ENCODE results near the gene NFASC.

Gene NFASC

GRCh38 chr1:204863024-204863423 is 7.6 kb upstream of the NFASC start:
- DNase-seq = peak; percentile 61

- no peak for DNase-seq
These were observed 6.9 kb upstream of the NFASC start for GRCh38 chr1:204863730-204864129.

DNA sequence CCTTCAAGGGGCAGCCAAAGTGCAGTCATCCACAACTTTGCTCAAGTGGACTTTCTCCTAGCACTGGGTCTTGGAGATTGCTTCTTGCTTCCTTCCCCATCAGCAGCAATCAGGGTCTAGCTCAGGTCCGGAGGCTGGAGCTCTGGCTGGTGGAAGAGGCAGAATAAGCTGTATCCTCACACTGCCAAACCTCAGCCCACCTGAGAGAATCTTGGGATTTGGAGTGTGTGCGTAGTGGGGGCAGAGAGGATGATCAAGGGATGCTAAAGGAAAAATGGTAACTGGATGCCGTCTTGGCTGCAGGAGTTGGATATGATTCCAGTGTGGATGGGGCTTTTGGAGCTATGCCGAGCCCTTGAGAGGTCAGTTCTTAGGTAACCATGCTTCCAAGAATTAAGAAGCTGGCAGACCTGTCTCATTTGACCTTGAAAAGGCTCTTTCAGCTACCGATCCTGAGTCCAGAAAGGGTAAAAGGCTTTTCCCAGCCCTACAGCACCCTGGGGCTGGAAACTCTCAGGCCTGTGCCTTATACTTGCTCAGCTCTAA is 4.5 kb upstream of the NFASC start:
- DNase-seq = no peak

GRCh38 chr1:204867203-204867602 is 3.5 kb upstream of the NFASC start:
- DNase-seq = no peak

- no peak for DNase-seq
These were observed 2.9 kb upstream of the NFASC start for GRCh38 chr1:204867666-204868339.

DNA sequence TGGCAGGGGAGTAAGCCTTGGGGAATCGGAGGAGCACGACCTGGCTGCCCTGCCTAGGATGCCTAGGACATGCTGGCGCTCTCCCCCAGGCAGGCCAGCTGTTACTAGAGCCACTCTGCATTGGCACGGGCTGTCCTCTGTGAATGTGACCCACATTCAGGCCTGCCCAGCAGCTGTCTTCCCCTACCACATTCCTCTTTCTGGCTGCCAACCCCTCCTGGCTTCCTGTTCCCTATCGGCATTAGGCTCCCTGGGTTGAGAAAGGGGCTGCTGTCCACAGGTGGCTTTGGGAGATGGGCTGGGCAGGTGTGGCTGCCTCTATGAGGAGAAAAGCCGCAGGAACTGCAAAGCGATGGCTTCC is 2.3 kb upstream of the NFASC start:
- DNase-seq = peak; percentile 59

- DNase-seq = no peak
These were observed 1.6 kb upstream of the NFASC start for GRCh38 chr1:204869097-204869496.

- no peak for DNase-seq
These were observed 859 bp downstream of the NFASC start for GRCh38 chr1:204871405-204872037.

DNA sequence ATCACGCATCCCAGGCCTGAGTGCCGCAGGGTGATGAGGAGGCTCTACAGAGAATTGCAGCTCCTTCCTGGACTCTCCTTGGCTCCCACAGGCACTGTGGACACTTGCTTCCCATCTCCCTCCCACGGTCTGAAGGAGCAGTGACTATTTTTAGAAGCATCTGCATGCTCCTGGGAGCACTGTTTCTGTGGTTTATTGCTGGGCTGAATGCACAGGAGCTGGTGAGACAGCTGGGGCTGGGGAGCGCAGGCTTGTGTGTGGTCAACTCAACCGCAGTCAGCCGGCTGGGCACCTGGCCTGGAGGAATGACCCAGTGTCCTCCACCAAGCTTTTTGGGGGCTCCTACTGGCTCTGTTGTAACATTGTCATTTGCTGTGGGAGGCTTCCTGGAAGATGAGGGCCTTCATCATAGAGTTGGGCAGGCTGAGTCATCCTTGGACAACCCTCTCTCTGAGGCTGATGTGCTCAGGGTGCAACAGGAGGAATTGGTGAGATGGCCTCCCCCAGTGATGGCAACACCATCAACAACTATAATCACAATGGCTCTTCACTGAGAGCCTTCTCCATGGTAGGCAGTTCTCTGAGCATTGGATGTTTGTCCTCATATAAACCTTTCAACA is 1.7 kb downstream of the NFASC start:
- no peak for DNase-seq

DNA sequence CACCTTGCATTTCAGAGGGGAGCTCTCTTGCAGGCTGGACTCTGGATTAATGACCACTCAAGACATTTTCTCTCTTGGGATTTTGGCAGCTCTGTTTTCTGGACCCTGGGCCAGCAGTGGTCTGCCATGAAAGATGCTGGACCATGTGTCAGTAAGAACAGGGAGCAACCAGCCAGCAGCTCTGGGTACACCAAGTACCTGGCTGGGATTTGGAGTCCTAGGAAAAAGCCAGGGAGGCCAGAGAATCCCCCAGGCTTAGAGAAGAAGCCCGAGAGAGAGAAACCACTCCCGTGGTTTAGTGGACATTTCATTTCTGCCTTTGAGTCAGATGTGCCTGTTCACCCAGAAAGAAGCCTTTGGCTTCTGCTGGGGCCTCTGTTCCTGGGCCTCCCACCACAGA is 2.5 kb downstream of the NFASC start:
- DNase-seq = peak; percentile 53

DNA sequence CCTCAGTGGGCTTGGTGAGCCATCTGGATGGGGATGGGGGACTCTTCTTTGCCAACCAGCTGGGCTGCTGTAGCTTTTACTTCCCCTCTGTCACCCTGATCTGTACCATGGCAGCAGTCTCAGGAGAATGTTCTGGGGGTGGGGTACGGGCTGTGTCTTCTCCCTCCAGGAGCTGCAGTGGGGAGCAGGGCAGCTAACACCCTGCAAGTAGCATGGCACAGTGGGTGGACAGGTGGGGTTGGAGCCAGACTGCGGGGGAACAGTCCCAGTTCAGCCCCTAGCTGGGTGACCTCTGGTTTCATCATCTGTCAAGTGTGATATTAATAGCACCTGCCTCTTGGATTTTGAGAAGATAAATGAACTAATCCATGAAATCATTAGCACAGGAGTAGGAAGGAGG is 3.1 kb downstream of the NFASC start:
- DNase-seq = no peak

- no peak for DNase-seq
These were observed 3.6 kb downstream of the NFASC start for GRCh38 chr1:204874274-204874673.

GRCh38 chr1:204875255-204875654 is 4.6 kb downstream of the NFASC start:
- no peak for DNase-seq

DNA sequence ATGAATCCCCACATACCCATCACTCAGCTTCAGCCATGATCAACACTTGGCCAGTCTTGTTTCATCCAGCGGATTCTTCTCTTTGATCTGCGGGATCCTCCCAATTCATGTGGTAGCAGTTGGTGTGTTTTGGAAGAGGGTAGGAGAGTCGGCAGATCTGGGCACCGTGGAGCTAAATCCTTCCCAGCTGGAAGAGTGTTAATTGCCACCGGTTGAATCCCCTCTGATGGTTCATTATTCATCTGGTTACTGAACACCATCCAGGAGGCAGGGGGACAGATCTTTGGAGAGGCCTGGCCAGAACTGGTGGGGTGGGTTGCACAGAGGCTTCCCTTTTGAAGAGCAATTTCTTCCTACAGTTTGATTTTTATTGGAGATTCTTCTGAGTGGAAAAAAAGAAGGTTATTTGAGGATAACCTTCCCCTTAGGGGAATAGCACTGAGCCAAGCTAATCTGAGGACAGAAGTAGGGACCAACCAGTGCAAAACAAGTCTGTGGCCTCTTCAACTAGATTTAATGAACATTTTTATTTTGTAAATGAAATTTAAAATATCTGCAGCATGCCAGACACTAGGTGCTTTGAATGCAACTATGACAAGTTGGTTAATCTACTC is 8.1 kb downstream of the NFASC start:
- DNase-seq = no peak

- DNase-seq = no peak
These were observed 8.7 kb downstream of the NFASC start for GRCh38 chr1:204879351-204879750.

GRCh38 chr1:204880906-204881305 is 10.2 kb downstream of the NFASC start:
- DNase-seq = no peak

GRCh38 chr1:204882479-204882878 is 11.8 kb downstream of the NFASC start:
- DNase-seq = no peak

DNA sequence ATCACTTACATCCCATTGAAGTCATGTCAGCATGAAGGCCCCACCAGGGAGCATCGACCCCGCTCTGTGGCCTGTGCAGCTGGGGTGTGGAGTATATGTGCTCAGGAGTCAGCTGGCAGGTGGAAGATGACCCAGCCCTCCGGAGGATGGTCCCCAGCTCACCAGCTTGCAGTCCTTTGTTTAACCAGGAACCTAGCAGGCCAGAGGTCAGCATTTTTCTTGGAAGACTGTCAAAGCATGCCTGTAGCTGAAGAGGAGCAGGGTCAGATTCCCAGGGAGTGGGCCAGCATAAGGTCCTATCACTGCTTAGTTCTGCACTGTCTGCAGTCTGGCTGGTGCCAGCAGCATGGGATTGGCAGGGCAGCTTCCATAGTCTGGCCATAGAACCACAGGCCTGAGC is 12.7 kb downstream of the NFASC start:
- no peak for DNase-seq

DNA sequence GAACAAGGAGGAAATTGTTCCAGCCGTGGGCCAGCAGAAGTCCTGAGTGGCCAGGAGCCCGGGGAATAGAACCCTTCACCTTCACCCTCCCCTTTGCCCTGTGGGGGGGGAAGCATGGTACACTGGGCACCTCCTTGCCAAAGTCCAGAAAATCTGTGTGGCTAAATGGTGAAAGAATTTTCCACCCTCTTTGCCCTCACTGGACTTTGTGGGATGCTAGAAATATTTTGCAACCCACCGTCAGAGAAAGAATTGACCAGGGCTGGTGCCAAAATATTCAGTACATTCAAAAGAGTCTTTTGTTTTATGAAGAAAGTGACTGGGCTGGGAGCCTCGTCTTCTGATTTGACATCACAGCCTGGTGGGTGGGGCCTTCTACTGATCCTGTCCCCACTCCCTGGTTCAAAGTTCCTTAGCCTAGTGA is 14.6 kb downstream of the NFASC start:
- DNase-seq = peak; percentile 71

DNA sequence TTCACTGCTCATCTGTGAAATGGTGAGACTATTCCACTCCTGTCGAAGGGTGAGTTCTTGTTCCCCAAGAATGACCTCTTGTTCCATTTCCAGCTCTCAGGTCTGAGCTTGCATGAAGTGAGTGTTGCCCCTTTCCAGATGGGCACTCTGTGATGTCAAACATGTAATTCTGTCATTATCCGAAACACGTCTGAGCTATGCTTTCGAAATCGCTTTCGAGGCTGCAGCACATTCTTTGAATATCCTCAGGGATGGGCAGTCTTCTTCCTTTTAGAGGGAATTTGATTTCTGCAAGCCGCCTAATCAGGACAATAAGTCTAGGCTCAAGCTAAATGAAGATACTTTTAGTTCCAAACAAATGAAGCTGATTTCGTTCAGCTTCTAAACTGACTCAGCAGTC is 15.1 kb downstream of the NFASC start:
- no peak for DNase-seq

DNA sequence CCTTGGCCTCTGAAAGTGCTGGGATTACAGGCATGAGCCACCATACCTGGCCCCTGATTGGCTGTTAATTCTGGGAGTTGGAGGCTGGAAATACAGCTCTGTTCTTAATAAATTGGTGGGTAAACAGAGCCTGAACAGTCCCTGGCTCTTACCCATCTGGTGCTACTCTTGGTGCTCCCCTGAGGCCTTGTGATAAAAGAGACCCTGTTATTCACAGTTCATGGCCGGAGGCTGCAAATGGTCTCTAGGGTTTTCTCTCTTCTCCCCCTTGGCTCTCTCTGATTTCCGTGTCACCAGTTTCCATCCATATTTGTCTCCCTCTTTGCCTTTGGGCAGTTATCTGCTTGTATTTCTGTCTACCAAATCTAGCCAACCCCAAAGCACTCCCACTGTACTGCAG is 17.2 kb downstream of the NFASC start:
- no peak for DNase-seq

- DNase-seq = no peak
These were observed 17.6 kb downstream of the NFASC start for GRCh38 chr1:204888294-204888693.

DNA sequence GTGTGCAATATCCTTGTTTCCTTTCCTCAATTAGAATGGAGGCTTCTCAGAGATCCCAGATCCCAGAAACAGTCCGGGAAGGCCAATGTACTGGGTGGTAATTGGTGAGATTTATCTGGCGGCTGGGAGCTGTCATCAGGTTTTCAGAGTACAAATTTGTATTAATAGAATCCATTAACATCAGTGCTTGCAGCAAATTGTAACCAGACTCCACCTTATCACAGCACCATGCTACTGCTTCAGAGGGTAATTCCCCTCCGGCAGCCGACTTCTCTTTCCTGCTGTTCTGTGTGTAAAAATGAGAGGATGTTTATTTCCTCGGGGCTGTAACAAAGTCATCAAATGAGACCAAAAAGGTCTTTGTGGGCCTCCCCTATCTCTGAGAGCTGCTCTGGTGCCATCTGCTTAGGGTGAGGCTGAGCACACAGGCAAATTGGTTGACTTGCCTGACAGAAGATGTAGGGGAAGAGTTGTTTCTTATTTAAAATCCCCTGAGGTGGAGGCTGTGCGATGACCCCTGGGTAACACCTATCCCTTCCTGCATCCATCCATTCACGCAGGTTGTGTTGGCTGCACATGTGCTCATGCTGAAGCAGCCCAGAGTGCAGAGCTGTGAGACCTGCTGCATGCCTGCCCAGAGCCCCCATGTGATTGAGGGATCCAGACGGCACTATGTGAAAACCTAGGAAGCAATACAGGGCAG is 19.2 kb downstream of the NFASC start:
- no peak for DNase-seq
